HG03575 (cell line): Measurements from ENCODE around the gene TUBA3C.

Source experiments
- ATAC-seq: cut with Tn5 transposase; IDR thresholded peaks from one replicate; pipeline ENCODE4 v1.9.1; 2021; ENCODE audit not compliant: unreplicated experiment, insufficient number of reproducible peaks, low FRiP score; ENCODE audit errors: extremely low read depth

TUBA3C gene

DNA sequence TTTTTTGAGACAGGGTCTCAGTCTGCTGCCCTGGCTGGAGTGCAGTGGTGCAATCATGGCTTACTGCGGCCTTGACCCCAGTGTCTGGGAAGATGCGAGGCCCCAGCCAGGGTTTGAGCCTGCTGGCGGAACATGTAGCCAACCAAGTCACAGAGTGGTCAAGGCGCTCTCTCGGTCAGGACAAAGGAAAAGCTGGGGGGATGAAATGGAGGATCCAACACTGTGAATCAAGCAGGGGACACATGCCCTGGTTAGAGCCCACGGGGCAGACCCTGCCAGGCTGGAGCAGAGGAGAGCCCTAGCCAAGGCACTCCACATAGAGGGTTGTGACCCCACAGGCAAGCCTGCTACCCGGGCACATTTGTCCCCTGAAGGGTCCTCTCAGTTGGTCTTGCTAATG is 10.1 kb downstream of the TUBA3C start:
- ATAC-seq: no peak

DNA sequence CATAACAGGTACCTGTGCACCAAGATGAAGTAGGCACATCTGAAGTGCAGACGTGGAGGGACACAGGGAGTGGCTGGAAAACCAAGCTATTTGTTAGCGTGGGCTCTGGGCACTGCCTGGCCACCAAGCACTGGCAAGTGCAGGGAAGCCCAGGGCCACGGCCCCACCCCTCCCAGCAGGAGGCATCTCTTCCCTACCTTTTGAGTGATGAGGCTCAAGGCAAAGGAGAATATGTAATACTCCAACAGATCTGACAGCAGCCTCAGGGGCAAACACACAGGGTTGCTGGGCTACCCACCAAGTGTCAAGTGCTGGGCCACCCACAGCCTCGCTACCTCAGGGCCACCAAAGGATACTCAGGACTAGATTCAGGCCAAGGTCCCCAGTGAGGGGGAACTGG is 11.6 kb downstream of the TUBA3C start:
- ATAC-seq: no peak

DNA sequence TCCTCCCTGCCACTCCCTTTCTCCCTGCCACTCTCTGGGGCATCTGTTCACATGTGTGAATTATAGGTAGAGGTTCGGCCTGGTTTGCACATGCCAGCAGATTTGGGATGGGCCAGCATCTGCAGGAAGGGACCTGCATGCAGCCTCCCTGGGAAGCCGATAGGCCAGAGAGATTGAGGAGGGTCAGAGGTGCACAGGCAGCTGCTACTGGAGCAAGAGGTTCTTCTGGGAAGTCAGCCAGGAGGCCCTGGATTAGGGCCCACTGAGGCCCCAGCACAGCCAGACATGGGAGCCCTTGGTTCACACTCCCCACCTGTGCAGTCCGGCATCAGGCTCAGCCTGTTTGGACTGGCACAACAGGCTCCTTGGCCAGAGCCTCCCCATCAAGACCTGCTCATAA is 12.1 kb downstream of the TUBA3C start:
- no peak for ATAC-seq

GRCh38 chr13:19161308-19161707 is 20.3 kb downstream of the TUBA3C start:
- ATAC-seq: no peak

GRCh38 chr13:19159761-19160420 is 21.7 kb downstream of the TUBA3C start:
- ATAC-seq: no peak

DNA sequence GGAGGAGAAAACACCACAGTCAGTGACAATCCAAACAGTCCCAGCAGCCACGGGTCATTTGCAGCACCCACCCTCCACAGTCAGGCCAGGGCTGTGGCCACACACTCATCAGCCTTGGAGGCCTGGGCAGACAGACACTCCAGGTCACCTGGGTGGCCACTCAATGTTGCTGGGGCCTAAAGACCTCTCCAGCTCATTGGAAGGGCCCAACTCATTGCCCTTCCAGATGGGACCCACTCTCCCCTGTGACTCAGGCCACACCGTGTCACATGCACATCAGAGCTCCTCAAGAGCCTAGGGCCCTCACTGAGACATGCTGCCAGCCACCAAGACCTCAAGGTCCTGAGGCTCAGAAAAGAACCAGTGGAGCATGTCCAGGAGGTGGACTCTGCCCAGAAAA is 22.4 kb downstream of the TUBA3C start:
- no peak for ATAC-seq

DNA sequence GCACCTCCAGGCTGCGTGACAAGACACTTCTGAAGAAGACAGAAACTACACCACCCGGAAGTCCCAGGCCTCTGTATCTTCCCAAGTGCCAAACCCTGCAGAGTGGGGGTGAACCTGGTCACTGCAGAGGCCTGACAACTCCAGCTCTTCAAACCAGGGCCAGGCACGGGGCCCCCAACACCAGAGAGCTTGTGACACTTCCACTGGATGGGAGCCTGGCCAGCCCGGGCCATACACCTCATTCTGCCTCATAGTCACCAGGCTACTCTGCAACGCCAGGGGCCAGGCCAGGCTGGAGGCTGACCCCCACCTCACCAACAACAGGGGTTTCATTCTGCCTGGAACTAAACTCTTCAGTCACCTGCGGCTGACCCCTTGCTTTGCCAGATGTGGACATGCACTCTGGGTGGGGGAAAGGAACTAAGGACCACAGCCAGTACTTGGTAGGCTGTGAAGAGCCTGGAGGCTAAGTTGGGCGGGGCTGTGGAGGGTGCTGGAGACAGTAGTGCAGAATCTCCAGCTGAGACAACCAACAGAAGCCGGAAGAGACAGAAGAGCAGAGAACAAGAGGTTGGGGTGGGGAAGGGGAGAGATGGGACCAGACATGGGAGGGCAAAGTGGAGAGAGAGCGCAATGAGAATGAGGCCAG is 23.0 kb downstream of the TUBA3C start:
- ATAC-seq: no peak

GRCh38 chr13:19158006-19158405 is 23.6 kb downstream of the TUBA3C start:
- ATAC-seq: no peak

GRCh38 chr13:19157461-19157860 is 24.2 kb downstream of the TUBA3C start:
- ATAC-seq: no peak

GRCh38 chr13:19156013-19156825 is 25.4 kb downstream of the TUBA3C start:
- no peak for ATAC-seq

DNA sequence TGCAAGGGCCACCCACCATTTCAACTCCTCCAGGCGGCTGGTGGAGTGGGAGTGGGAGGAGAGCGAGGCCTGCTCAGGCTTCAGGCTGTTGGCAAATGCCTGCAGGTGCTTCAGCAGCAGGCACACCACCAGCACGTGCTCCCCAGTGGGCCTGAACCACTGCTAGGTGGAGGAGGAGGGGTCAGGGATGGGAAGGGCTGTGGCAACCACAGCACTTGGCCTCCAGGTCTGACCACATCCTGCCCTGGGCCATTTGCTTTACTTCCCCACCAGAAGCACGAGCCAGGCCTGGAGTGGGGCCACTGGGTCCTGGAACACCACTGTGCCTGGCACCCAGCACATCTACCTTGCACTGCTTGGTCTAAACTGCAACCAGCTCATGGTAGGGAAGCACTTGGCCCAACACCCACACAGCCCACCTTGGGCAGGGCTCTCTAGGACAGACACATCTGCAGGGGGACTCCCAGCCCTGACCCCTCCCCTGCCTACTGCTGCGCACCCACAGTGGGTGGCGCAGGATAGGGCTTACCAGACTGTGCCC is 26.2 kb downstream of the TUBA3C start:
- ATAC-seq: no peak

DNA sequence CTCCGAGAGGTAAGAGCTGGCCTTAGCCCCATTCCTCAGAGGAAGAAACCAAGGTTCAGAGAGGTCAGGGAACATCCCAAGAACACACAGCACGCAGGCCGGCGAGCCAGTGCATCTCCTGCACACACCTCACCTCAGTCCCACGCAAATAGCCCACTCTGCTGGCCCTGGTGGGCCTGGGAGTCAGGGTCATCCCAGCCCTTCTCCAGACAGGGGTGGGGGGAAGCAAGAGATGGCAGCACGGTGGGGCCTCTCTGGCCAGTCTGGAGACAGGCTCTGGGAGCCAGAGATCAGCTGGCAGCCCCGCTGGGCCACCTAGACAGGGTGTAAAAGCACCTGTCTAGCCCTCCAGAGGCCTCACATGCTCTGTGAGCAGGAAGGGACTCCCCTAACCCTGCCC is 26.8 kb downstream of the TUBA3C start:
- ATAC-seq: no peak

GRCh38 chr13:19153782-19154450 is 27.7 kb downstream of the TUBA3C start:
- ATAC-seq: no peak

GRCh38 chr13:19152403-19152802 is 29.2 kb downstream of the TUBA3C start:
- ATAC-seq: no peak

DNA sequence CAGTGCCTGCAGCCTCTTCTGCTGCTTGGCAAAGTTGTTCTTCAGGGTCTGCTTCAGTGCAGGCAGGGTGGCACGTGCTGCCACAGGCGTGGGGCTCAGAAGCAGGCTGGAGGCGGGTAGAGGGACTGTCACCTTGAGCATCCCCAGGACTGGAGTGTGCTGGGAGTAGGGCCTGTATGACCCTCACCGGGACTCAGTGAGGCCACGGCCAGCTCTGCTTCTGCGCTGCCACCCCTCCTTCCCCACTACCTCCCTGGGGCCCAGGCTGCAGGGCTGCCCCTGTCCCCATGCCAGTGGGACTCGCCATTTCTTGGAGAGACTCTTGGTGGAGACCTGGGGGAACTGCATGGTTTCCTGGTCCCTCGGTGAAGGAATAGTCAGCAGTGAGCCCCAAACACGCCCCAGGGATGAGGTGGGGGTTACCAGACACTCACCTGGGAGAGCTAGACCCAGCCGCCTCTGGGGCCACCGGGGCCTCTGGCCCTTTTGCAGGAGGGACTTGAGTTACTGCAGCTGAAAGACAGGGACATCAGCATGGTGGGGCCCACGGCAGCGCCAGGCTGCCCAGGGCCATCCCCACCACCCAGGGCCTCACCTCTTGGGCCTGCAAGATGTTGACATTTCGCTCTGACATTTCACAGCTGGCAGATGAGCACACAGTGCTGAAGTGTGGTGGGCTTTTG is 29.9 kb downstream of the TUBA3C start:
- ATAC-seq: no peak

DNA sequence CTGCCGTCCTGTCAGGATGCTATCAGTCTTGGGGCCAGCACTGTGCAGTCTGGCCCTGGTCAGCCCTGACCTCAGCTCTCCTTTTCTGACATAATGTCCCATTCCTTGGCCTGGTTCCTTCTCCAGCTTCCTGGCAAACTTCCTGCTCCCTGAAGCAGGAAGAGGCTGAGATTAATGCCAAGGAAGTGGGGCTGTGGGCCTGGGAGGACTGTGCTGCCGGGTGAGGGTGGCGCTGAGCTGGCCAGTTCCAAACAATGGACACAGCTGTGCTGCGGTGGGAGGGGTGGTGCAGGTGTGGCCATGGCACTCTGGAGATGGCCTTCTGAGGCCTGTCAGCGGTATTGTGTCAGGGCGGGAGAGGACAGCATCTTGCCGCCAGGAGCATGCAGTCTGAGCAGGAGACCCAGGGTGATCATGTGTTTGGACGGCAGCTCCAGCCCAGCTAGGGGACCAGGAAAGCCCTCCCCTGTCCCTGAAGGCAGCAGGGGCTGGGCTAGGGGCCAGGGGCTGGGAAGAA is 30.9 kb downstream of the TUBA3C start:
- no peak for ATAC-seq

DNA sequence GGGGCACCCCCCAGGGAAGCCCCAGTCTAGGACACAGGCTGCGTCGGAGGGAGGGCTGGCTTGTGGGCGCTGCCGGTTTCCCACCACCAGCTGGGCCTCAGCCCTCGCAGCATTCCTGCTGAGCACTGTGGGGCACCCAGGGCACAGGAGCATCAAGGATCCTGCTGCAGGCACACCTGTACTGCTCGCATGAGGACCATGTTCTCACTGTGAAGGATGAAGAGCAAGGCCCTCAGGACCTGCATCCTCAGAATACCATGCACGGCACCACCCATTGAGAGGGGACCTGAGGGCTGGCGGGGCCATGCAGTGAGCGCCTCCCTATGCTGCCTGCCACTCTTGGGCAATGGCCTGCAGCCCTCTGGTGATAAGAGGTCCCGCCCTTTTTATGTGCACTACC is 31.4 kb downstream of the TUBA3C start:
- no peak for ATAC-seq

DNA sequence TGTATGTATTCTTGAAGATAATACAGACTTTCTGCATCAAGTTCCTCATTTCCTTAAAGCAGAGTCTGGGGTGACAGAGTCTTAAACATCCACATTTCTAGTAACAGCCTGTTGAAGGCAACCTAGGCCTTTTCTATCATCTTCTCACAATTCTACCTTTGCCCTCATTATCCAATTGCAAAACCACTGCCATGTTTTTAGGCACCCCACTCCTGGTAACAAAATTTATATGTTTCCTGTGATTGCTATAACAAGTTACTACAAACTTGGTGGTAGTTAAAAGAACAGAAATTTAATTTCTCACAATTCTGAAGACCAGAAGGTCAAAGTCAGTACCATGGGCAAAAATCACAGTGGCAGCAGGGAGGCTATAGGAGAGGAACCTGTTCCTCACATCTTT is 33.1 kb downstream of the TUBA3C start:
- ATAC-seq: no peak
